HCT116 (cell line): ENCODE data around the gene STX19. TPM values are rescaled to one million over a fixed set of nuclear protein-coding genes. Genes with fewer than 3 reads are reported as not detected.

Experiments
- ATAC-seq: fragments of 200-7000 bp; cut with Tn5 transposase; 2 replicates; pipeline ENCODE4 v1.9.1; 2020; ENCODE audit warnings: mild to moderate bottlenecking, moderate library complexity
- BruUV-seq: library from RNA; stranded (reverse); fragments of 400-500 nt; replicated peaks from 2 replicates; lab custom pipeline; 2021; lab: Mats Ljungman, UMichigan
- CTCF ChIA-PET: fragments of 300-600 bp; sonication (Branson Sonifier 250); formaldehyde crosslinking; loops from one replicate; lab custom pipeline; 2021; ENCODE audit warnings: antibody characterized with exemption; lab: Charles Lee
- POLR2A ChIA-PET: fragments of 300-600, 350-600 bp; sonication (Branson Sonifier 250); formaldehyde crosslinking; loops from one replicate; lab custom pipeline; 2021; ENCODE audit warnings: antibody characterized with exemption; lab: Charles Lee
- RAD21 ChIA-PET, 2 experiments: fragments of 300-600 bp; sonication (Branson Sonifier 250); formaldehyde crosslinking; loops; one replicate each; lab custom pipeline; 2023; ENCODE audit warnings: low total read pairs in 2 of 2; ENCODE audit not compliant: uncharacterized antibody in 2 of 2, unreplicated experiment in 2 of 2, low non-redundant PET in 1 of 2; lab: Charles Lee
- DNase-seq: peaks from one replicate; pipeline ENCODE4 v3.0.0-alpha.2; 2010; ENCODE audit warnings: low read depth, low spot score
- H2AFZ ChIP-seq: fragments of 200-600 bp; shearing (Covaris generic), sonication (generic); 2 replicates; pipeline ENCODE4 v1.6.1; 2017; ENCODE audit warnings: low read depth, mixed run types, mixed read lengths, antibody characterized with exemption, low read length; ENCODE audit not compliant: poor library complexity, severe bottlenecking
- H3K27ac ChIP-seq: 2 replicates; pipeline ENCODE4 v1.5.1; 2012; ENCODE audit warnings: low read depth, low read length
- H3K27me3 ChIP-seq: fragments of 200-600 bp; sonication (generic); 2 replicates; pipeline ENCODE4 v1.6.1; 2016; ENCODE audit warnings: mixed run types, low read length, mixed read lengths; ENCODE audit not compliant: insufficient read depth
- H3K36me3 ChIP-seq, 2 experiments: fragments of 200-500 bp in 1 of 2; fragments of 200-600 bp in 1 of 2; sonication (Bioruptor generic) in 1 of 2; sonication (generic) in 1 of 2; 2 replicates each; pipeline versions ENCODE4 v1.5.1 to v1.6.1; 2014 to 2016; ENCODE audit warnings: low read length in 2 of 2, inconsistent platforms in 1 of 2, mixed read lengths in 1 of 2, mixed run types in 1 of 2; ENCODE audit not compliant: insufficient read depth in 2 of 2, control insufficient read depth in 1 of 2
- H3K4me1 ChIP-seq, 2 experiments: fragments of 200-600 bp in 1 of 2; sonication (generic) in 1 of 2; 2 replicates each; pipeline versions ENCODE4 v1.5.1 to v1.6.1; 2012 to 2017; ENCODE audit warnings: low read length in 2 of 2, inconsistent platforms in 1 of 2, mild to moderate bottlenecking in 1 of 2, mixed read lengths in 1 of 2, mixed run types in 1 of 2, moderate library complexity in 1 of 2; ENCODE audit not compliant: insufficient read depth in 2 of 2, control insufficient read depth in 1 of 2
- H3K4me2 ChIP-seq: fragments of 200-600 bp; sonication (generic); 2 replicates; pipeline ENCODE4 v1.6.1; 2017; ENCODE audit warnings: mixed run types, low read length, mixed read lengths
- H3K4me3 ChIP-seq, 2 experiments: fragments of 200-600 bp in 1 of 2; sonication (generic) in 1 of 2; replicated peaks in 1 of 2; 2 replicates each; pipeline ENCODE4 v1.5.1; 2011 to 2016; ENCODE audit warnings: low read length in 2 of 2, control low read depth in 1 of 2, low read depth in 1 of 2, mild to moderate bottlenecking in 1 of 2, mixed read lengths in 1 of 2, mixed run types in 1 of 2
- H3K79me2 ChIP-seq: fragments of 200-600 bp; sonication (generic); 2 replicates; pipeline ENCODE4 v1.6.1; 2017; ENCODE audit warnings: mild to moderate bottlenecking, mixed run types, low read length, moderate library complexity, mixed read lengths; ENCODE audit not compliant: insufficient read depth
- H3K9ac ChIP-seq: fragments of 200-600 bp; sonication (generic); 2 replicates; pipeline ENCODE4 v1.6.1; 2016; ENCODE audit warnings: low read length, mixed read lengths
- H3K9me2 ChIP-seq: fragments of 200-600 bp; sonication (generic), shearing (Covaris generic); 2 replicates; pipeline ENCODE4 v1.6.1; 2017; ENCODE audit warnings: mixed run types, mild to moderate bottlenecking, moderate library complexity; ENCODE audit not compliant: insufficient read depth
- H3K9me3 ChIP-seq, 2 experiments: fragments of 200-500 bp in 1 of 2; fragments of 200-600 bp in 1 of 2; sonication (Bioruptor generic) in 1 of 2; sonication (generic) in 1 of 2; 2 replicates each; pipeline ENCODE4 v1.6.1; 2014 to 2017; ENCODE audit warnings: low read length in 2 of 2, mixed read lengths in 2 of 2, inconsistent platforms in 1 of 2, low read depth in 1 of 2, mild to moderate bottlenecking in 1 of 2, mixed run types in 1 of 2, moderate library complexity in 1 of 2; ENCODE audit not compliant: control insufficient read depth in 1 of 2, insufficient read depth in 1 of 2
- H4K20me1 ChIP-seq: fragments of 200-600 bp; sonication (generic), shearing (Covaris generic); 2 replicates; pipeline ENCODE4 v1.6.1; 2017; ENCODE audit warnings: mixed run types, mild to moderate bottlenecking, moderate library complexity; ENCODE audit not compliant: insufficient read depth
- ELF1 ChIP-seq: IDR thresholded peaks from 2 replicates; pipeline ENCODE4 v1.6.1; 2012; ENCODE audit warnings: low read depth, borderline replicate concordance
- EZH2 ChIP-seq: fragments of 200-600 bp; sonication (generic); IDR thresholded peaks from 2 replicates; pipeline ENCODE4 v1.6.1; 2017; ENCODE audit warnings: antibody characterized with exemption, mixed run types
- EZH2phosphoT487 ChIP-seq: fragments of 200-600 bp; IDR thresholded peaks from 2 replicates; pipeline ENCODE4 v1.6.1; 2018; ENCODE audit warnings: antibody characterized with exemption, borderline replicate concordance
- FOSL1 ChIP-seq: IDR thresholded peaks from 2 replicates; pipeline ENCODE4 v1.6.1; 2012; ENCODE audit warnings: low read depth
- JUND ChIP-seq: IDR thresholded peaks from 2 replicates; pipeline ENCODE4 v1.6.1; 2012
- REST ChIP-seq: IDR thresholded peaks from 2 replicates; pipeline ENCODE4 v1.6.1; 2012; ENCODE audit warnings: low read depth
- SIN3A ChIP-seq: IDR thresholded peaks from 2 replicates; pipeline ENCODE4 v1.6.1; 2012; ENCODE audit warnings: low read depth
- SP1 ChIP-seq: IDR thresholded peaks from 2 replicates; pipeline ENCODE4 v1.6.1; 2012; ENCODE audit warnings: low read depth
- SRF ChIP-seq: IDR thresholded peaks from 2 replicates; pipeline ENCODE4 v1.6.1; 2012; ENCODE audit warnings: low read depth
- TCF7L2 ChIP-seq: IDR thresholded peaks from 2 replicates; pipeline ENCODE4 v1.7.0; 2011; ENCODE audit warnings: borderline replicate concordance, inconsistent platforms; ENCODE audit not compliant: insufficient read depth, insufficient read length; ENCODE audit errors: extremely low read depth
- YY1 ChIP-seq: IDR thresholded peaks from 2 replicates; pipeline ENCODE4 v1.6.1; 2011; ENCODE audit warnings: low read length, low read depth, moderate library complexity, mild to moderate bottlenecking; ENCODE audit not compliant: insufficient replicate concordance; ENCODE audit errors: extremely low read depth
- ZBTB33 ChIP-seq: IDR thresholded peaks from 2 replicates; pipeline ENCODE4 v1.6.1; 2011; ENCODE audit warnings: mild to moderate bottlenecking, low read length, moderate library complexity; ENCODE audit not compliant: insufficient replicate concordance; ENCODE audit errors: extremely low read depth
- ZNF274 ChIP-seq: fragments of 200-500 bp; sonication (Bioruptor generic); IDR thresholded peaks from 2 replicates; pipeline ENCODE4 v1.6.1; 2014; ENCODE audit warnings: mild to moderate bottlenecking, low read depth, low read length, inconsistent platforms
- intact Hi-C: fragments of 100-400 bp; cut with micrococcal nuclease; formaldehyde crosslinking; loops from 2 replicates; pipeline ENCODE4 v1.10.0; 2022
- total RNA-seq: library from RNA; stranded (reverse); gene quantifications from one replicate; pipeline ENCODE4 v1.2.1, GENCODE V29; 2021; ENCODE audit not compliant: unreplicated experiment

The STX19 gene
- total RNA-seq, 1 experiment from 2014 or later = not detected

- TF ChIP-seq ZBTB33 = no peak
- no peak for TF ChIP-seq TCF7L2
- TF ChIP-seq SP1 = no peak
- no peak for TF ChIP-seq SIN3A
- TF ChIP-seq SRF = no peak
- no peak for TF ChIP-seq ELF1
- no peak for TF ChIP-seq EZH2phosphoT487
- TF ChIP-seq REST = no peak
- no peak for TF ChIP-seq FOSL1
Measured at GRCh38 chr3:93994056-93994455, 34.3 kb downstream of the STX19 start (continued).

- no peak for TF ChIP-seq JUND
- TF ChIP-seq ZBTB33 = no peak
- no peak for TF ChIP-seq ZNF274
- TF ChIP-seq EZH2 = no peak
- no peak for TF ChIP-seq SRF
- no peak for TF ChIP-seq YY1
- CTCF ChIA-PET = no interaction called here
Measured at GRCh38 chr3:93992207-93992606, 36.2 kb downstream of the STX19 start.

More at GRCh38 chr3:93992207-93992606, 36.2 kb downstream of the STX19 start:
- no TSS peak for BruUV-seq
- no peak overlapping the region for H3K4me2 ChIP-seq
- ChIA-PET POLR2A (no interaction called here), RAD21 (no interaction called here)
- H3K9me2 ChIP-seq = no peaks in the 10 kb centered on the region
- ATAC-seq (no peak), DNase-seq (no peak)
- H3K4me3 ChIP-seq = no peak overlapping the region
- H3K27me3 ChIP-seq = no peaks in the 10 kb centered on the region
- H3K36me3 ChIP-seq = no peaks in the 10 kb centered on the region
- no peak overlapping the region for H3K9ac ChIP-seq
- H3K79me2 ChIP-seq = 0 out of 2 replicates have a peak, but pooled peaks cover 17% of the 10 kb centered on the region
- no peaks in the 10 kb centered on the region for H4K20me1 ChIP-seq
- intact Hi-C loops = no loop called here
- no peak overlapping the region for H3K27ac ChIP-seq
- H2AFZ ChIP-seq = no peak overlapping the region
- no peaks in the 10 kb centered on the region for H3K4me1 ChIP-seq
- no peaks in the 10 kb centered on the region for H3K9me3 ChIP-seq
